GM12878 (cell line): ENCODE results near the gene PROCA1. TPM values are rescaled to one million over a fixed set of nuclear protein-coding genes. Genes with fewer than 3 reads are reported as not detected.

Experiments used
- ATAC-seq: fragments of 200-7000 bp; cut with Tn5 transposase; 3 replicates; pipeline ENCODE4 v1.9.1; 2020; ENCODE audit warnings: mild to moderate bottlenecking, moderate library complexity
- BruUV-seq: library from RNA; stranded (reverse); fragments of 400-500 nt; replicated peaks from 2 replicates; lab custom pipeline; 2021; lab: Mats Ljungman, UMichigan
- CTCF ChIA-PET: fragments of 300-600 bp; sonication (Branson Sonifier 250); formaldehyde crosslinking; extraction: SDS; loops from one replicate; lab custom pipeline; 2021; ENCODE audit warnings: inconsistent platforms; lab: Yijun Ruan, JAX
- POLR2A ChIA-PET: fragments of 350-600 bp; formaldehyde crosslinking; extraction: SDS; loops from one replicate; lab custom pipeline; 2021; ENCODE audit warnings: inconsistent platforms; lab: Charles Lee
- RAD21 ChIA-PET: fragments of 300-600 bp; sonication (Branson Sonifier 250); formaldehyde crosslinking; loops from one replicate; lab custom pipeline; 2023; ENCODE audit warnings: antibody characterized with exemption; ENCODE audit not compliant: unreplicated experiment; lab: Charles Lee
- SMC1A ChIA-PET: fragments of 300-600 bp; sonication (Branson Sonifier 250); formaldehyde crosslinking; loops from one replicate; lab custom pipeline; 2023; ENCODE audit not compliant: unreplicated experiment, uncharacterized antibody; lab: Charles Lee
- DNase-seq: peaks from one replicate; pipeline ENCODE4 v3.0.0-alpha.2; 2011; ENCODE audit warnings: low read depth, low spot score
- FAIRE-seq: peaks from 3 replicates; lab custom pipeline; 2011; peaks lifted over from hg19 to GRCh38; lab: Jason Lieb, UNC
- H2AFZ ChIP-seq: 2 replicates; pipeline ENCODE4 v1.6.0; 2011; ENCODE audit warnings: low read depth, low read length, control low read depth; ENCODE audit not compliant: control insufficient read depth
- H3K27ac ChIP-seq: 2 replicates; pipeline ENCODE4 v1.5.1; 2011; ENCODE audit warnings: control low read depth; ENCODE audit not compliant: control insufficient read depth, insufficient read depth
- H3K27me3 ChIP-seq, 2 experiments: replicated peaks in 1 of 2; 2 replicates each; pipeline versions ENCODE4 v1.6.0 to v1.6.1; 2011; ENCODE audit warnings: low read length in 1 of 2; ENCODE audit not compliant: control insufficient read depth in 2 of 2, insufficient read depth in 2 of 2
- H3K36me3 ChIP-seq, 2 experiments: 2 replicates each; pipeline ENCODE4 v1.5.1; 2011; ENCODE audit warnings: low read length in 1 of 2; ENCODE audit not compliant: control insufficient read depth in 2 of 2, insufficient read depth in 2 of 2
- H3K4me1 ChIP-seq: 2 replicates; pipeline ENCODE4 v1.6.1; 2011; ENCODE audit warnings: mild to moderate bottlenecking, low read length, moderate library complexity, mixed read lengths; ENCODE audit not compliant: control insufficient read depth, insufficient read depth
- H3K4me2 ChIP-seq: 2 replicates; pipeline ENCODE4 v1.6.0; 2011; ENCODE audit warnings: control low read depth; ENCODE audit not compliant: control insufficient read depth, insufficient read depth
- H3K4me3 ChIP-seq: fragments of 200-600 bp; sonication (generic); 2 replicates; pipeline ENCODE4 v1.5.1; 2016
- H3K79me2 ChIP-seq: 2 replicates; pipeline ENCODE4 v1.6.0; 2011; ENCODE audit warnings: low read length; ENCODE audit not compliant: control insufficient read depth, insufficient read depth
- H3K9ac ChIP-seq: 2 replicates; pipeline ENCODE4 v1.8.0; 2011; ENCODE audit warnings: low read length, control low read depth, mixed read lengths; ENCODE audit not compliant: control insufficient read depth, insufficient read depth
- H3K9me3 ChIP-seq: replicated peaks from 3 replicates; pipeline ENCODE4 v1.5.1; 2011; ENCODE audit warnings: mild to moderate bottlenecking, low read length; ENCODE audit not compliant: control insufficient read depth, insufficient read depth
- H4K20me1 ChIP-seq: 2 replicates; pipeline ENCODE4 v1.6.0; 2011; ENCODE audit not compliant: control insufficient read depth, insufficient read depth
- ATF2 ChIP-seq: IDR thresholded peaks from 2 replicates; pipeline ENCODE4 v1.6.1; 2012; ENCODE audit warnings: low read length, inconsistent platforms
- BACH1 ChIP-seq: fragments of 450-650 bp; IDR thresholded peaks from 2 replicates; pipeline ENCODE4 v1.6.1; 2017; ENCODE audit warnings: mild to moderate bottlenecking, borderline replicate concordance
- BHLHE40 ChIP-seq, 2 experiments: fragments of 450-650 bp in 1 of 2; IDR thresholded peaks; 2 replicates each; pipeline ENCODE4 v1.6.1; 2011 to 2017; ENCODE audit warnings: low read depth in 2 of 2, borderline replicate concordance in 1 of 2, improper control_type of control experiment in 1 of 2, low read length in 1 of 2, mild to moderate bottlenecking in 1 of 2
- HSF1 ChIP-seq: fragments of 150-350 bp; IDR thresholded peaks from 2 replicates; pipeline ENCODE4 v1.6.1; 2014; ENCODE audit warnings: mild to moderate bottlenecking, low read depth, low read length
- MEF2A ChIP-seq: IDR thresholded peaks from 2 replicates; pipeline ENCODE4 v1.6.1; 2011; ENCODE audit warnings: low read depth, mild to moderate bottlenecking, low read length, moderate library complexity; ENCODE audit not compliant: insufficient read depth
- NFYA ChIP-seq: IDR thresholded peaks from 2 replicates; pipeline ENCODE4 v1.6.1; 2011; ENCODE audit warnings: low read depth, mild to moderate bottlenecking, low read length, improper control_type of control experiment, borderline replicate concordance
- POLR2A ChIP-seq: IDR thresholded peaks from 2 replicates; pipeline ENCODE4 v1.6.1; 2011; ENCODE audit warnings: low read depth, mild to moderate bottlenecking, low read length
- RFX5 ChIP-seq: IDR thresholded peaks from 2 replicates; pipeline ENCODE4 v1.6.1; 2011; ENCODE audit warnings: low read depth, low read length, improper control_type of control experiment
- SMC3 ChIP-seq: IDR thresholded peaks from 2 replicates; pipeline ENCODE4 v1.6.1; 2011; ENCODE audit warnings: low read length, improper control_type of control experiment, borderline replicate concordance
- WGBS: methylation state at CpG from one replicate; pipeline ENCODE4 v1.1.6; 2016; ENCODE audit warnings: low lambda C conversion rate; ENCODE audit not compliant: insufficient replicate concordance, insufficient coverage; ENCODE audit errors: missing lambda C conversion rate; 5-methylcytosine and 5-hydroxymethylcytosine counted together
- in situ Hi-C: fragments of 300-500 bp; cut with MboI; formaldehyde crosslinking; loops from 9 replicates; pipeline ENCODE4 v1.14.3; 2018; ENCODE audit warnings: mixed read lengths
- intact Hi-C: fragments of 100-400 bp; cut with micrococcal nuclease; formaldehyde crosslinking; loops from one replicate; pipeline ENCODE4 v1.14.2; 2022; ENCODE audit not compliant: unreplicated experiment
- polyA plus RNA-seq, 11 experiments: library from polyadenylated mRNA; depleted of rRNA in 4 of 11; unstranded in 6 of 11; stranded (reverse) in 5 of 11; fragments of >200 nt; fragmentation: Nextera tagmentation in 4 of 11; fragmentation: Illumina TruSeq in 1 of 11; extraction: Ambion mirVana in 4 of 11; extraction: Trizol in 1 of 11; gene quantifications; 1 replicate in 1 of 11; 2 replicates in 10 of 11; pipeline versions ENCODE4 v1.2.1 to v1.2.3, GENCODE V29; 2011 to 2016; ENCODE audit warnings: inconsistent platforms in 2 of 11, missing spikeins in 2 of 11, low read depth in 1 of 11
- total RNA-seq, 4 experiments: library from RNA; depleted of rRNA in 3 of 4; stranded (reverse); fragments of >200 nt in 3 of 4; fragmentation: Illumina TruSeq in 1 of 4; extraction: Trizol in 1 of 4; gene quantifications; 2 replicates each; pipeline versions ENCODE4 v1.2.1 to v1.2.3, GENCODE V29; 2013 to 2021
- TF ChIP-seq, protein P1 (sequence below): fragments of 450-650 bp; IDR thresholded peaks from 2 replicates; pipeline ENCODE4 v1.6.1; 2018; ENCODE audit warnings: borderline replicate concordance, mild to moderate bottlenecking; ENCODE audit not compliant: partially characterized antibody
- TF ChIP-seq, protein P2 (sequence below): fragments of 450-650 bp; IDR thresholded peaks from 2 replicates; pipeline ENCODE4 v1.6.1; 2017; ENCODE audit warnings: mild to moderate bottlenecking, low read depth, inconsistent platforms; ENCODE audit not compliant: poor library complexity, severe bottlenecking

Gene PROCA1
- total and polyA plus RNA-seq, 10 of the 15 experiments (the other 5 are each of a cell fraction or from before 2014, with no cell fraction given), result 0.35 to 4.8 (median 1.4) TPM

DNA sequence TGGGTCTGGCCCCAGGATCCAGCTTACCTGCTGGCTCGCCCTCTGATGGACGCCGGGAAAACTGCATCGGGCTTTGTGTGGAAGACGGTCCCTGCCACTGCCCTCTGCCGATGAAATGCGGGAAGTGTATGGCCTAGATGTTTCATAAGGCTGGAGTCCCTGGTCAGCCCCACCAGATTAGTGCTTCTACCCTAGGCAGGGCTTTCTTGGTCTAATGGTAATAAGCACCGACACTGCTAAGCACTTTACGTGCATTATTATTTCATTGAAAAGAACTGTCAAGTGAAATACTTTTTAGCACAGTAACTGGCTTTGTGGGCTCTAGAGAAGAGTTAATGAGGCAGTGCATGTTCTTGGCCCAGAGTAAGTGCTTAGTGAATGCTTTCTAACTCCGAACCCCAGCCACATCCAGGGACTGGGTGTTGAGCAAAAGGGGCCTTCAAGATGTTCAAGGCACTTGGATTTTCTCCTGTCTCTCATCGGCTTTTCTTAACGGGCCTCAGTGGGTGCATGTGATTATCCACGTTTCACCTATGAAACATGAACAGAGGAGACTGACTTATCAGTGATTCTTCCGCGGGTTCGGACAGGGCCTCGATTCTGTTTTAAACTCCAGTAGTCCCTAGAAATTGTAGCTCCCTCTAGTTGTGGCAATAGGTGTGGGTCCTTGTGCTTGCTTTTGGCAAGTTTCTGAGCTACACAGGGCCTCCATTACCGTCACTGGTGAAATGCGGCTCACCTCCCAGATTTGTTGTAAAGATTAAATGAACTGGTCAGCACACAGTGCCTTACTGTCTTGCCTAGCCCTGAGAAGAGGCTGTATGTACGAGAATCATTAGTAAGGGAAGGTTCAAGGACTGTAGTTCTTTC is 38.7 kb upstream of the PROCA1 start:
- POLR2A ChIA-PET, result interaction anchor here (0.6 to 15.2 kb wide), 8 partner anchors 9 to 199 kb away, joined by 3 to 485 read pairs (median 4); partner anchors contain the start of genes NEK8, RPL23A and TLCD1
- intact Hi-C loops (loop anchor here (1.0 kb wide), 1 partner anchor 23 kb away; no protein-coding TSS in a partner anchor), in situ Hi-C loops (no loop called here)
- peak; percentile 87 for FAIRE-seq
- peaks cover 30% of the 10 kb centered on the region for H3K4me1 ChIP-seq
- DNase-seq, result peak; percentile 69
- no peak overlapping the region for H3K27ac ChIP-seq
- no peak overlapping the region for H2AFZ ChIP-seq
- CTCF ChIA-PET, result interaction anchor here (0.5 to 10.0 kb wide), 39 partner anchors 9 to 1354 kb away, joined by 3 to 394 read pairs (median 4); partner anchors contain the start of genes BLTP2, FAM222B, NEK8 and PROCA1
- WGBS, result 36% methylated on average over 20 of the region's 20 CpGs
- RAD21 ChIA-PET, result interaction anchor here (0.6 to 17.4 kb wide), 11 partner anchors 11 to 203 kb away, joined by 3 to 375 read pairs (median 6); partner anchors contain the start of genes FLOT2, NEK8, PROCA1 and RPL23A
- peaks cover 19% of the 10 kb centered on the region for H4K20me1 ChIP-seq
- peaks cover 53% of the 10 kb centered on the region for H3K79me2 ChIP-seq
- H3K4me3 ChIP-seq, result 0 out of 2 replicates have a peak overlapping the region, but pooled peaks have one; percentile 17
- ATAC-seq, result peak; percentile 78
- no peak overlapping the region; the same call in 1 of the 2 replicates for H3K4me2 ChIP-seq
- H3K27me3 ChIP-seq, result no peaks in the 10 kb centered on the region
- H3K9me3 ChIP-seq, result no peaks in the 10 kb centered on the region
- peaks cover 30 to 32% of the 10 kb centered on the region in 2 experiments for H3K36me3 ChIP-seq
- no peak overlapping the region for H3K9ac ChIP-seq
- BruUV-seq, result TSS peak; percentile 60
- SMC1A ChIA-PET, result interaction anchor here (0.8 to 17.8 kb wide), 9 partner anchors 9 to 195 kb away, joined by 3 to 326 read pairs (median 4); partner anchors contain the start of genes NEK8 and TLCD1
- TF ChIP-seq, protein P1, sequence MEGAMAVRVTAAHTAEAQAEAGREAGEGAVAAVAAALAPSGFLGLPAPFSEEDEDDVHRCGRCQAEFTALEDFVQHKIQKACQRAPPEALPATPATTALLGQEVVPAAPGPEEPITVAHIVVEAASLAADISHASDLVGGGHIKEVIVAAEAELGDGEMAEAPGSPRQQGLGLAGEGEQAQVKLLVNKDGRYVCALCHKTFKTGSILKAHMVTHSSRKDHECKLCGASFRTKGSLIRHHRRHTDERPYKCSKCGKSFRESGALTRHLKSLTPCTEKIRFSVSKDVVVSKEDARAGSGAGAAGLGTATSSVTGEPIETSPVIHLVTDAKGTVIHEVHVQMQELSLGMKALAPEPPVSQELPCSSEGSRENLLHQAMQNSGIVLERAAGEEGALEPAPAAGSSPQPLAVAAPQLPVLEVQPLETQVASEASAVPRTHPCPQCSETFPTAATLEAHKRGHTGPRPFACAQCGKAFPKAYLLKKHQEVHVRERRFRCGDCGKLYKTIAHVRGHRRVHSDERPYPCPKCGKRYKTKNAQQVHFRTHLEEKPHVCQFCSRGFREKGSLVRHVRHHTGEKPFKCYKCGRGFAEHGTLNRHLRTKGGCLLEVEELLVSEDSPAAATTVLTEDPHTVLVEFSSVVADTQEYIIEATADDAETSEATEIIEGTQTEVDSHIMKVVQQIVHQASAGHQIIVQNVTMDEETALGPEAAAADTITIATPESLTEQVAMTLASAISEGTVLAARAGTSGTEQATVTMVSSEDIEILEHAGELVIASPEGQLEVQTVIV, result no peak
- TF ChIP-seq ATF2 (peak; percentile 1; the same call in 1 of the 2 replicates), POLR2A (peak; percentile 78), HSF1 (no peak), NFYA (no peak), BACH1 (0 out of 2 replicates have a peak, but pooled peaks have one; percentile 13), BHLHE40 (IDR thresholded peaks at IDR 0.05; ENCODE audit: borderline replicate concordance in 1 of 2, low read depth in 2 of 2, low read length in 1 of 2) (peak; percentile 39 to 49; a peak in 2 of 4 replicates), MEF2A (no peak), SMC3 (peak; percentile 99), RFX5 (no peak)
- TF ChIP-seq, protein P2, sequence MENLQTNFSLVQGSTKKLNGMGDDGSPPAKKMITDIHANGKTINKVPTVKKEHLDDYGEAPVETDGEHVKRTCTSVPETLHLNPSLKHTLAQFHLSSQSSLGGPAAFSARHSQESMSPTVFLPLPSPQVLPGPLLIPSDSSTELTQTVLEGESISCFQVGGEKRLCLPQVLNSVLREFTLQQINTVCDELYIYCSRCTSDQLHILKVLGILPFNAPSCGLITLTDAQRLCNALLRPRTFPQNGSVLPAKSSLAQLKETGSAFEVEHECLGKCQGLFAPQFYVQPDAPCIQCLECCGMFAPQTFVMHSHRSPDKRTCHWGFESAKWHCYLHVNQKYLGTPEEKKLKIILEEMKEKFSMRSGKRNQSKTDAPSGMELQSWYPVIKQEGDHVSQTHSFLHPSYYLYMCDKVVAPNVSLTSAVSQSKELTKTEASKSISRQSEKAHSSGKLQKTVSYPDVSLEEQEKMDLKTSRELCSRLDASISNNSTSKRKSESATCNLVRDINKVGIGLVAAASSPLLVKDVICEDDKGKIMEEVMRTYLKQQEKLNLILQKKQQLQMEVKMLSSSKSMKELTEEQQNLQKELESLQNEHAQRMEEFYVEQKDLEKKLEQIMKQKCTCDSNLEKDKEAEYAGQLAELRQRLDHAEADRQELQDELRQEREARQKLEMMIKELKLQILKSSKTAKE, result no peak
